Measurements from ENCODE around the gene APOL6. TPM values are rescaled to one million over a fixed set of nuclear protein-coding genes. Genes with fewer than 3 reads are reported as not detected.

The APOL6 gene
- total and polyA plus RNA-seq, 2 of the 13 experiments (the other 11 are each of a cell fraction or from before 2014, with no cell fraction given) = 5.2 to 7.5 TPM

DNA sequence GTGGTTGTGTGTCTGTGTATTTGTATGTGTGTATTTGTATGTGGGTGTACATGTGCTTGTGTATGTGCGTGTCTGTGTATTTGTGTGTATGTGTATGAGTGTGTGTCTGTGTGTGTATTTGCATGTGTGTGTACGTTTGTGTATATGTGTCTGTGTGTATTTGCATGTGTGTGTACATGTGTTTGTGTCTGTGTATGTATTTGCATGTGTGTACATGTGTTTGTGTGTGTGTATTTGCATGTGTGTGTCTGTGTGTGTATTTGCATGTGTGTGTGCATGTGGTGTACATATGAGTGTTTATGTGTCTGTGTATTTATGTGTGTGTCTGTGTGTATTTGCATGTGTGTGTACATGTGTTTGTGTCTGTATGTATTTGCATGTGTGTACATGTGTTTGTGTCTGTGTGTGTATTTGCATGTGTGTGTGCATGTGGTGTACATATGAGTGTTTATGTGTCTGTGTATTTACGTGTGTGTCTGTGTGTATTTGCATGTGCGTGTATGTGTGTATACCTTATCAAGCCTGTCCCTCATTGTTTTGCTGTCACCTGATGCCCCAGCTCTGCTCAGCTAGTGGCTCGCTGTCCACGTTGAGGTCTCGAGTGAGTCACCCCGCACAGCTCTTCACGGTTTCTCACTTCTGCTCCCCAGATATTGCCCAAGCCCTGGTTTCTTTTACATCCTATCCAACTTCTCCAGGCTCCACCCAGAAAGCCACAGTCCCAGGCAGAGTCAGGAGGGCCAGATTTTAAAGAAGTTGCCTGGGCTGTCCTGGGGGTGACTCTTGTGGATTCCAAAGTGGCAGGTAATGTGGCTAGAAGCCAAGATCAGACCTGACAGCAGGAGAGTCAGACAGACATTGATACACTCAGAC, 46.3 kb upstream of the APOL6 start (continued):
- TF ChIP-seq SIN3B (IDR thresholded peaks at IDR 0.05; ENCODE audit: low read length) (no peak), ZFP36 (IDR thresholded peaks at IDR 0.05; ENCODE audit: borderline replicate concordance, low read depth, low read length, partially characterized antibody) (no peak), LCORL (IDR thresholded peaks at IDR 0.05) (0 out of 2 replicates have a peak, but pooled peaks have one; percentile 5), LCORL (CRISPR knock-in tag; IDR thresholded peaks at IDR 0.05) (no peak), POLR2AphosphoS5 (IDR thresholded peaks at IDR 0.05; ENCODE audit: low read depth, low read length) (no peak), ZNF530 (CRISPR knock-in tag; IDR thresholded peaks at IDR 0.05; ENCODE audit: low read depth) (no peak), HMGA1 (CRISPR knock-in tag; conservative IDR thresholded peaks at IDR 0.05) (no peak), MXD4 (CRISPR knock-in tag; IDR thresholded peaks at IDR 0.05) (no peak), BRCA1 (CRISPR knock-in tag; IDR thresholded peaks at IDR 0.05) (no peak), GATAD2A (CRISPR knock-in tag; IDR thresholded peaks at IDR 0.05) (no peak), POLR2A (IDR thresholded peaks at IDR 0.05; ENCODE audit: insufficient read depth in 1 of 2, low read depth in 2 of 2, low read length in 2 of 2) (no peak), CHD2 (IDR thresholded peaks at IDR 0.05; ENCODE audit: low read depth, low read length) (no peak), NR2F2 (IDR thresholded peaks at IDR 0.05; ENCODE audit: borderline replicate concordance, low read depth) (no peak), MTA3 (CRISPR knock-in tag; IDR thresholded peaks at IDR 0.05) (no peak), PRPF4 (IDR thresholded peaks at IDR 0.05; ENCODE audit: low read depth, low read length, poor library complexity, severe bottlenecking) (no peak), PCBP1 (IDR thresholded peaks at IDR 0.05; ENCODE audit: borderline replicate concordance, low read depth, low read length) (no peak)
- TF ChIP-seq, protein P1, sequence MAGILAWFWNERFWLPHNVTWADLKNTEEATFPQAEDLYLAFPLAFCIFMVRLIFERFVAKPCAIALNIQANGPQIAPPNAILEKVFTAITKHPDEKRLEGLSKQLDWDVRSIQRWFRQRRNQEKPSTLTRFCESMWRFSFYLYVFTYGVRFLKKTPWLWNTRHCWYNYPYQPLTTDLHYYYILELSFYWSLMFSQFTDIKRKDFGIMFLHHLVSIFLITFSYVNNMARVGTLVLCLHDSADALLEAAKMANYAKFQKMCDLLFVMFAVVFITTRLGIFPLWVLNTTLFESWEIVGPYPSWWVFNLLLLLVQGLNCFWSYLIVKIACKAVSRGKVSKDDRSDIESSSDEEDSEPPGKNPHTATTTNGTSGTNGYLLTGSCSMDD (CRISPR knock-in tag; IDR thresholded peaks at IDR 0.05) = no peak
- TF ChIP-seq, protein P2, sequence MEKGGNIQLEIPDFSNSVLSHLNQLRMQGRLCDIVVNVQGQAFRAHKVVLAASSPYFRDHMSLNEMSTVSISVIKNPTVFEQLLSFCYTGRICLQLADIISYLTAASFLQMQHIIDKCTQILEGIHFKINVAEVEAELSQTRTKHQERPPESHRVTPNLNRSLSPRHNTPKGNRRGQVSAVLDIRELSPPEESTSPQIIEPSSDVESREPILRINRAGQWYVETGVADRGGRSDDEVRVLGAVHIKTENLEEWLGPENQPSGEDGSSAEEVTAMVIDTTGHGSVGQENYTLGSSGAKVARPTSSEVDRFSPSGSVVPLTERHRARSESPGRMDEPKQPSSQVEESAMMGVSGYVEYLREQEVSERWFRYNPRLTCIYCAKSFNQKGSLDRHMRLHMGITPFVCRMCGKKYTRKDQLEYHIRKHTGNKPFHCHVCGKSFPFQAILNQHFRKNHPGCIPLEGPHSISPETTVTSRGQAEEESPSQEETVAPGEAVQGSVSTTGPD (CRISPR knock-in tag; IDR thresholded peaks at IDR 0.05) = no peak
- TF ChIP-seq, protein P3, sequence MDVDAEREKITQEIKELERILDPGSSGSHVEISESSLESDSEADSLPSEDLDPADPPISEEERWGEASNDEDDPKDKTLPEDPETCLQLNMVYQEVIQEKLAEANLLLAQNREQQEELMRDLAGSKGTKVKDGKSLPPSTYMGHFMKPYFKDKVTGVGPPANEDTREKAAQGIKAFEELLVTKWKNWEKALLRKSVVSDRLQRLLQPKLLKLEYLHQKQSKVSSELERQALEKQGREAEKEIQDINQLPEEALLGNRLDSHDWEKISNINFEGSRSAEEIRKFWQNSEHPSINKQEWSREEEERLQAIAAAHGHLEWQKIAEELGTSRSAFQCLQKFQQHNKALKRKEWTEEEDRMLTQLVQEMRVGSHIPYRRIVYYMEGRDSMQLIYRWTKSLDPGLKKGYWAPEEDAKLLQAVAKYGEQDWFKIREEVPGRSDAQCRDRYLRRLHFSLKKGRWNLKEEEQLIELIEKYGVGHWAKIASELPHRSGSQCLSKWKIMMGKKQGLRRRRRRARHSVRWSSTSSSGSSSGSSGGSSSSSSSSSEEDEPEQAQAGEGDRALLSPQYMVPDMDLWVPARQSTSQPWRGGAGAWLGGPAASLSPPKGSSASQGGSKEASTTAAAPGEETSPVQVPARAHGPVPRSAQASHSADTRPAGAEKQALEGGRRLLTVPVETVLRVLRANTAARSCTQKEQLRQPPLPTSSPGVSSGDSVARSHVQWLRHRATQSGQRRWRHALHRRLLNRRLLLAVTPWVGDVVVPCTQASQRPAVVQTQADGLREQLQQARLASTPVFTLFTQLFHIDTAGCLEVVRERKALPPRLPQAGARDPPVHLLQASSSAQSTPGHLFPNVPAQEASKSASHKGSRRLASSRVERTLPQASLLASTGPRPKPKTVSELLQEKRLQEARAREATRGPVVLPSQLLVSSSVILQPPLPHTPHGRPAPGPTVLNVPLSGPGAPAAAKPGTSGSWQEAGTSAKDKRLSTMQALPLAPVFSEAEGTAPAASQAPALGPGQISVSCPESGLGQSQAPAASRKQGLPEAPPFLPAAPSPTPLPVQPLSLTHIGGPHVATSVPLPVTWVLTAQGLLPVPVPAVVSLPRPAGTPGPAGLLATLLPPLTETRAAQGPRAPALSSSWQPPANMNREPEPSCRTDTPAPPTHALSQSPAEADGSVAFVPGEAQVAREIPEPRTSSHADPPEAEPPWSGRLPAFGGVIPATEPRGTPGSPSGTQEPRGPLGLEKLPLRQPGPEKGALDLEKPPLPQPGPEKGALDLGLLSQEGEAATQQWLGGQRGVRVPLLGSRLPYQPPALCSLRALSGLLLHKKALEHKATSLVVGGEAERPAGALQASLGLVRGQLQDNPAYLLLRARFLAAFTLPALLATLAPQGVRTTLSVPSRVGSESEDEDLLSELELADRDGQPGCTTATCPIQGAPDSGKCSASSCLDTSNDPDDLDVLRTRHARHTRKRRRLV (CRISPR knock-in tag; IDR thresholded peaks at IDR 0.05) = no peak
- TF ChIP-seq, protein P4, sequence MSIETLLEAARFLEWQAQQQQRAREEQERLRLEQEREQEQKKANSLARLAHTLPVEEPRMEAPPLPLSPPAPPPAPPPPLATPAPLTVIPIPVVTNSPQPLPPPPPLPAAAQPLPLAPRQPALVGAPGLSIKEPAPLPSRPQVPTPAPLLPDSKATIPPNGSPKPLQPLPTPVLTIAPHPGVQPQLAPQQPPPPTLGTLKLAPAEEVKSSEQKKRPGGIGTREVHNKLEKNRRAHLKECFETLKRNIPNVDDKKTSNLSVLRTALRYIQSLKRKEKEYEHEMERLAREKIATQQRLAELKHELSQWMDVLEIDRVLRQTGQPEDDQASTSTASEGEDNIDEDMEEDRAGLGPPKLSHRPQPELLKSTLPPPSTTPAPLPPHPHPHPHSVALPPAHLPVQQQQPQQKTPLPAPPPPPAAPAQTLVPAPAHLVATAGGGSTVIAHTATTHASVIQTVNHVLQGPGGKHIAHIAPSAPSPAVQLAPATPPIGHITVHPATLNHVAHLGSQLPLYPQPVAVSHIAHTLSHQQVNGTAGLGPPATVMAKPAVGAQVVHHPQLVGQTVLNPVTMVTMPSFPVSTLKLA (IDR thresholded peaks at IDR 0.05) = peak; percentile 97
